HG03045 (cell line): ENCODE results near the gene KRT83.
"Not testable (repeated sequence)": the region's sequence is repeated elsewhere in the genome, so short reads cannot be mapped to it uniquely, and the experiment has no call there.

Experiments used
- ATAC-seq: cut with Tn5 transposase; IDR thresholded peaks from one replicate; pipeline ENCODE4 v1.9.1; 2021; ENCODE audit warnings: mild to moderate bottlenecking, moderate library complexity; ENCODE audit not compliant: unreplicated experiment

The KRT83 gene

GRCh38 chr12:52354200-52354599 is 33.0 kb upstream of the KRT83 start:
- ATAC-seq, result no peak

- ATAC-seq, result no peak
Observed at GRCh38 chr12:52353766-52354165, 32.6 kb upstream of the KRT83 start.

- ATAC-seq, result no peak
Observed at GRCh38 chr12:52352951-52353350, 31.8 kb upstream of the KRT83 start.

GRCh38 chr12:52351196-52352059 is 30.2 kb upstream of the KRT83 start:
- ATAC-seq, result no peak

- ATAC-seq, result no peak
Observed at GRCh38 chr12:52350786-52351185, 29.6 kb upstream of the KRT83 start.

- ATAC-seq, result no peak
Observed at GRCh38 chr12:52350021-52350620, 28.9 kb upstream of the KRT83 start.

GRCh38 chr12:52349196-52349595 is 28.0 kb upstream of the KRT83 start:
- no peak for ATAC-seq

- no peak for ATAC-seq
Observed at GRCh38 chr12:52347551-52348510, 26.6 kb upstream of the KRT83 start.

- ATAC-seq, result no peak
Observed at GRCh38 chr12:52347016-52347415, 25.8 kb upstream of the KRT83 start.

- no peak for ATAC-seq
Observed at GRCh38 chr12:52346593-52346992, 25.4 kb upstream of the KRT83 start.

- not testable (repeated sequence) for ATAC-seq
Observed at GRCh38 chr12:52345041-52345440, 23.8 kb upstream of the KRT83 start.

GRCh38 chr12:52344111-52344510 is 22.9 kb upstream of the KRT83 start:
- ATAC-seq, result no peak

GRCh38 chr12:52343550-52343949 is 22.4 kb upstream of the KRT83 start:
- no peak for ATAC-seq

GRCh38 chr12:52342781-52343490 is 21.7 kb upstream of the KRT83 start:
- ATAC-seq, result no peak

- no peak for ATAC-seq
Observed at GRCh38 chr12:52341066-52341580, 19.9 kb upstream of the KRT83 start.

- no peak for ATAC-seq
Observed at GRCh38 chr12:52338241-52338960, 17.2 kb upstream of the KRT83 start.

GRCh38 chr12:52337054-52337453 is 15.9 kb upstream of the KRT83 start:
- no peak for ATAC-seq

- no peak for ATAC-seq
Observed at GRCh38 chr12:52336641-52337040, 15.4 kb upstream of the KRT83 start.

- no peak for ATAC-seq
Observed at GRCh38 chr12:52335598-52336262, 14.5 kb upstream of the KRT83 start.
